Karpas-422 (cell line): ENCODE results near the gene STRADA. TPM values are rescaled to one million over a fixed set of nuclear protein-coding genes. Genes with fewer than 3 reads are reported as not detected.
A peak's percentile ranks its signal among the peaks of the same experiment; 100 is the strongest.

Experiments
- DNase-seq: peaks from one replicate; pipeline ENCODE4 v3.0.0-alpha.2; 2015
- H2AFZ ChIP-seq: fragments of 200-600 bp; sonication (generic); 2 replicates; pipeline ENCODE4 v1.6.1; 2014; ENCODE audit warnings: antibody characterized with exemption, low read length, mixed read lengths
- H3K27ac ChIP-seq: fragments of 200-600 bp; sonication (generic); 2 replicates; pipeline ENCODE4 v1.5.1; 2014; ENCODE audit warnings: mild to moderate bottlenecking, low read length, moderate library complexity
- H3K27me3 ChIP-seq: fragments of 200-600 bp; sonication (generic); 2 replicates; pipeline ENCODE4 v1.6.1; 2014; ENCODE audit warnings: low read length, mixed read lengths
- H3K36me3 ChIP-seq: fragments of 200-600 bp; sonication (generic); 2 replicates; pipeline ENCODE4 v1.6.1; 2014; ENCODE audit warnings: low read length, mixed read lengths; ENCODE audit not compliant: insufficient read depth
- H3K4me1 ChIP-seq: fragments of 200-600 bp; sonication (generic); 2 replicates; pipeline ENCODE4 v1.6.1; 2014; ENCODE audit warnings: mild to moderate bottlenecking, low read length, mixed read lengths
- H3K4me2 ChIP-seq: fragments of 200-600 bp; sonication (generic); 2 replicates; pipeline ENCODE4 v1.6.1; 2014; ENCODE audit warnings: low read length, low read depth, mild to moderate bottlenecking; ENCODE audit not compliant: poor library complexity, severe bottlenecking
- H3K4me3 ChIP-seq: fragments of 200-600 bp; sonication (generic); 2 replicates; pipeline ENCODE4 v1.5.1; 2014; ENCODE audit warnings: mild to moderate bottlenecking, antibody characterized with exemption, low read length, mixed read lengths
- H3K79me2 ChIP-seq: fragments of 200-600 bp; sonication (generic); 2 replicates; pipeline ENCODE4 v1.6.1; 2014; ENCODE audit warnings: mild to moderate bottlenecking, low read length, mixed read lengths
- H3K9ac ChIP-seq: fragments of 200-600 bp; sonication (generic); 2 replicates; pipeline ENCODE4 v1.6.0; 2014; ENCODE audit warnings: low read length
- H3K9me2 ChIP-seq: fragments of 200-600 bp; sonication (generic), shearing (Covaris generic); replicated peaks from 2 replicates; pipeline ENCODE4 v1.6.0; 2014; ENCODE audit warnings: mild to moderate bottlenecking, low read length, moderate library complexity; ENCODE audit not compliant: insufficient read depth
- H3K9me3 ChIP-seq: fragments of 300-700, 200-600 bp; sonication (generic); 2 replicates; pipeline ENCODE4 v1.6.1; 2014; ENCODE audit warnings: low read length, mixed read lengths
- H4K20me1 ChIP-seq: fragments of 200-600 bp; sonication (generic); 2 replicates; pipeline ENCODE4 v1.6.1; 2014; ENCODE audit warnings: mild to moderate bottlenecking, antibody characterized with exemption, low read length, low read depth; ENCODE audit not compliant: insufficient read depth
- total RNA-seq: library from RNA; depleted of rRNA; stranded (reverse); fragments of >200 nt; shearing (Covaris generic); gene quantifications from 2 replicates; pipeline ENCODE4 v1.2.3, GENCODE V29; 2014; ENCODE audit warnings: low replicate concordance

STRADA gene
- total RNA-seq, 1 experiment from 2014 or later = 25.8 TPM

- no peak overlapping the region for H2AFZ ChIP-seq
- H3K79me2 ChIP-seq = no peaks in the 10 kb centered on the region
- H3K9me2 ChIP-seq = no peaks in the 10 kb centered on the region
- H3K9ac ChIP-seq = no peak overlapping the region
- H3K27ac ChIP-seq = no peak overlapping the region
- no peaks in the 10 kb centered on the region for H3K27me3 ChIP-seq
- H4K20me1 ChIP-seq = no peaks in the 10 kb centered on the region
- H3K9me3 ChIP-seq = no peaks in the 10 kb centered on the region
- DNase-seq = no peak
- H3K4me2 ChIP-seq = no peak overlapping the region
- peaks cover 17% of the 10 kb centered on the region for H3K36me3 ChIP-seq
- no peak overlapping the region for H3K4me3 ChIP-seq
- H3K4me1 ChIP-seq = peaks cover 16% of the 10 kb centered on the region
These were observed 60.1 kb downstream of the STRADA start for GRCh38 chr17:63681530-63681929.

- H3K4me1 ChIP-seq = peaks cover 11% of the 10 kb centered on the region
- H3K79me2 ChIP-seq = no peaks in the 10 kb centered on the region
- DNase-seq = no peak
- H3K9me3 ChIP-seq = no peaks in the 10 kb centered on the region
- H3K4me3 ChIP-seq = no peak overlapping the region
- peaks cover 17% of the 10 kb centered on the region for H3K36me3 ChIP-seq
- H3K4me2 ChIP-seq = no peak overlapping the region
- H3K27me3 ChIP-seq = no peaks in the 10 kb centered on the region
- no peaks in the 10 kb centered on the region for H3K9me2 ChIP-seq
- H3K27ac ChIP-seq = no peak overlapping the region
- no peaks in the 10 kb centered on the region for H4K20me1 ChIP-seq
- no peak overlapping the region for H3K9ac ChIP-seq
- no peak overlapping the region for H2AFZ ChIP-seq
These were observed 60.9 kb downstream of the STRADA start for GRCh38 chr17:63680700-63681099.

GRCh38 chr17:63679214-63679613 lies 62.4 kb downstream of the STRADA start:
- Histone ChIP-seq H3K27ac (no peak overlapping the region), H2AFZ (no peak overlapping the region), H3K9me3 (no peaks in the 10 kb centered on the region), H4K20me1 (no peaks in the 10 kb centered on the region), H3K4me2 (no peak overlapping the region), H3K79me2 (no peaks in the 10 kb centered on the region), H3K36me3 (peaks cover 17% of the 10 kb centered on the region), H3K27me3 (no peaks in the 10 kb centered on the region), H3K9me2 (no peaks in the 10 kb centered on the region), H3K9ac (no peak overlapping the region), H3K4me3 (no peak overlapping the region), H3K4me1 (peaks cover 17% of the 10 kb centered on the region)
- no peak for DNase-seq

DNA sequence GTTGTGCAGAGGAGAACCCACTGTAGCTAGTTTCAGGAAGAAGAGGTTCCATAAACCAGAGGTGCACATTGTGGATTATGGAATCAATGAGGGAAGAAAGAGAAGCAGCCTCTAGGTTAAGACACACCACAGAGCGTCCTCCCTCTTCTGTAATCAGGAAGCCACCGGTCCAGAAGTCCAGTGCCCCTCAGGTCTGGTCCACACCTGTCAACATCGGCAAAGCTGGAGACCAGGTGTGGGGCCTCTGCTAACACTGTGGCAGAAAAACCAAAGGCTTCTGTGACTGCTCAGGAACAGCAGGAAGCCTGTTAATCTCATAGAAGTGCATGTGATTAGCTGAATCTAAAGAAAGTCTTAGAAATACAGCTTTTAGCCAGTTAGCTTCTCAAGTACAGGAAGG lies 65.0 kb downstream of the STRADA start:
- H2AFZ ChIP-seq = no peak overlapping the region
- no peaks in the 10 kb centered on the region for H3K36me3 ChIP-seq

GRCh38 chr17:63675607-63676546 lies 65.7 kb downstream of the STRADA start:
- Histone ChIP-seq H3K9ac (no peak overlapping the region), H3K27me3 (no peaks in the 10 kb centered on the region), H3K79me2 (no peaks in the 10 kb centered on the region), H3K9me3 (no peaks in the 10 kb centered on the region), H3K4me1 (peaks cover 9% of the 10 kb centered on the region), H3K9me2 (no peaks in the 10 kb centered on the region), H3K4me3 (no peak overlapping the region), H3K4me2 (no peak overlapping the region), H2AFZ (no peak overlapping the region), H3K36me3 (no peaks in the 10 kb centered on the region), H4K20me1 (no peaks in the 10 kb centered on the region), H3K27ac (no peak overlapping the region)
- no peak for DNase-seq

More for the DNA sequence above, 65.0 kb downstream of the STRADA start:
- no peaks in the 10 kb centered on the region for H3K9me3 ChIP-seq
- no peaks in the 10 kb centered on the region for H3K27me3 ChIP-seq
- no peaks in the 10 kb centered on the region for H3K9me2 ChIP-seq
- no peak for DNase-seq
- H3K4me1 ChIP-seq = peaks cover 9% of the 10 kb centered on the region
- H3K4me3 ChIP-seq = no peak overlapping the region
- no peak overlapping the region for H3K4me2 ChIP-seq
- H3K9ac ChIP-seq = no peak overlapping the region
- H4K20me1 ChIP-seq = no peaks in the 10 kb centered on the region
- no peak overlapping the region for H3K27ac ChIP-seq
- no peaks in the 10 kb centered on the region for H3K79me2 ChIP-seq

- no peaks in the 10 kb centered on the region for H3K9me2 ChIP-seq
- H3K9ac ChIP-seq = no peak overlapping the region
- H4K20me1 ChIP-seq = no peaks in the 10 kb centered on the region
- H3K36me3 ChIP-seq = no peaks in the 10 kb centered on the region
- H3K27ac ChIP-seq = no peak overlapping the region
- H3K27me3 ChIP-seq = no peaks in the 10 kb centered on the region
- H3K79me2 ChIP-seq = no peaks in the 10 kb centered on the region
- H3K9me3 ChIP-seq = no peaks in the 10 kb centered on the region
- peaks cover 9% of the 10 kb centered on the region for H3K4me1 ChIP-seq
- DNase-seq = no peak
- H2AFZ ChIP-seq = no peak overlapping the region
- H3K4me2 ChIP-seq = no peak overlapping the region
- H3K4me3 ChIP-seq = no peak overlapping the region
These were observed 66.4 kb downstream of the STRADA start for GRCh38 chr17:63675231-63675606.

DNA sequence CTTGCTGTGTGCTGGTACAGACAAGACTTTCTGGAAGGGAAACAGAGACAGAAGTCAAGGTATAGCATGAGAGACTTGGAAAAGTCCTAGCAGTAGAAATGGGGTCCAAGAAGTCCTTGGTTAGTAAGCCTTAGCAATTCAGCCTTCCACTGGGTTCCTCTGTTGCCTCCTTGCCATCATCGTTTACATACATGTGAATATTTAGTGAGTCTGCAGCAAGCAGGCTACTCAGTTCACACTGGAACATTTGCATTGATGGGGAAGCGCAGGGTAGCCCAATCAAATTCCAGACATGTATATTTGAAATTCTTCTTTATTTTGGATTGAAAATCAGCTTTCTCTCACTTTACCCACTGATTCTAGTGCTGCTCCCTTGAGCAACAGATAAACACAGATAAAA lies 68.7 kb downstream of the STRADA start:
- Histone ChIP-seq H3K27me3 (no peaks in the 10 kb centered on the region), H3K9me3 (no peaks in the 10 kb centered on the region), H4K20me1 (no peaks in the 10 kb centered on the region), H3K4me2 (no peak overlapping the region), H2AFZ (no peak overlapping the region), H3K27ac (no peak overlapping the region), H3K9ac (no peak overlapping the region), H3K79me2 (0 out of 2 replicates have a peak, but pooled peaks cover under 1% of the 10 kb centered on the region), H3K9me2 (no peaks in the 10 kb centered on the region), H3K4me3 (no peak overlapping the region), H3K36me3 (peaks cover 6% of the 10 kb centered on the region; the same call in 1 of the 2 replicates), H3K4me1 (peaks cover 11% of the 10 kb centered on the region)
- no peak for DNase-seq

GRCh38 chr17:63665527-63666214 lies 75.9 kb downstream of the STRADA start:
- Histone ChIP-seq H3K9me2 (no peaks in the 10 kb centered on the region), H3K9ac (peak overlapping the region; percentile 17; the same call in 1 of the 2 replicates), H3K27ac (peak overlapping the region; percentile 69), H3K4me2 (peak overlapping the region; percentile 0), H3K36me3 (peaks cover 8% of the 10 kb centered on the region; the same call in 1 of the 2 replicates), H3K4me3 (no peak overlapping the region), H3K79me2 (peaks cover 2% of the 10 kb centered on the region; the same call in 1 of the 2 replicates), H3K27me3 (no peaks in the 10 kb centered on the region), H3K4me1 (peaks cover 35% of the 10 kb centered on the region), H3K9me3 (no peaks in the 10 kb centered on the region), H2AFZ (peak overlapping the region; percentile 24; the same call in 1 of the 2 replicates), H4K20me1 (no peaks in the 10 kb centered on the region)
- DNase-seq = peak; percentile 76
